ENCODE data around the gene TUBA3D.
"Not testable (repeated sequence)": the region's sequence is repeated elsewhere in the genome, so short reads cannot be mapped to it uniquely, and the experiment has no call there.

TUBA3D gene

GRCh38 chr2:131514408-131515166, 38.7 kb downstream of the TUBA3D start:
- DNase-seq: not testable (repeated sequence)

- not testable (repeated sequence) for DNase-seq
Observed at GRCh38 chr2:131515235-131515634, 39.3 kb downstream of the TUBA3D start.

- no peak for DNase-seq
Observed at GRCh38 chr2:131516011-131516410, 40.1 kb downstream of the TUBA3D start.

GRCh38 chr2:131516621-131517020, 40.7 kb downstream of the TUBA3D start:
- DNase-seq: not testable (repeated sequence)

- DNase-seq: no peak
Observed at GRCh38 chr2:131517106-131517831, 41.4 kb downstream of the TUBA3D start.

- DNase-seq: not testable (repeated sequence)
Observed at GRCh38 chr2:131517856-131518255, 41.9 kb downstream of the TUBA3D start.

GRCh38 chr2:131518531-131518930, 42.6 kb downstream of the TUBA3D start:
- not testable (repeated sequence) for DNase-seq

GRCh38 chr2:131519466-131519865, 43.5 kb downstream of the TUBA3D start:
- DNase-seq: no peak

GRCh38 chr2:131519871-131520470, 44.1 kb downstream of the TUBA3D start:
- DNase-seq: not testable (repeated sequence)

- no peak for DNase-seq
Observed at GRCh38 chr2:131520526-131520925, 44.6 kb downstream of the TUBA3D start.

GRCh38 chr2:131521524-131521923, 45.6 kb downstream of the TUBA3D start:
- DNase-seq: not testable (repeated sequence)

- no peak for DNase-seq
Observed at GRCh38 chr2:131521961-131522781, 46.3 kb downstream of the TUBA3D start.

- DNase-seq: not testable (repeated sequence)
Observed at GRCh38 chr2:131525256-131525655, 49.3 kb downstream of the TUBA3D start.

GRCh38 chr2:131527131-131528001, 51.4 kb downstream of the TUBA3D start, which contains the start of gene CCDC74A:
Gene CCDC74A (plus strand): TSS chr2:131527888. CDS start chr2:131527971, 83 bp downstream.
- DNase-seq: peak; percentile 67 to 82 (median 72)

- peak in 1 of 5 donors; percentile 19 for DNase-seq
Observed at GRCh38 chr2:131528981-131529863, 53.3 kb downstream of the TUBA3D start.

GRCh38 chr2:131529864-131530445, 54.0 kb downstream of the TUBA3D start:
- DNase-seq: not testable (repeated sequence)

- not testable (repeated sequence) for DNase-seq
Observed at GRCh38 chr2:131530626-131531344, 54.9 kb downstream of the TUBA3D start.

- not testable (repeated sequence) for DNase-seq
Observed at GRCh38 chr2:131531547-131532185, 55.7 kb downstream of the TUBA3D start.

Measured in T-helper 1 cell (primary cell).